ENCODE measurements around the gene OMP.

OMP gene

DNA sequence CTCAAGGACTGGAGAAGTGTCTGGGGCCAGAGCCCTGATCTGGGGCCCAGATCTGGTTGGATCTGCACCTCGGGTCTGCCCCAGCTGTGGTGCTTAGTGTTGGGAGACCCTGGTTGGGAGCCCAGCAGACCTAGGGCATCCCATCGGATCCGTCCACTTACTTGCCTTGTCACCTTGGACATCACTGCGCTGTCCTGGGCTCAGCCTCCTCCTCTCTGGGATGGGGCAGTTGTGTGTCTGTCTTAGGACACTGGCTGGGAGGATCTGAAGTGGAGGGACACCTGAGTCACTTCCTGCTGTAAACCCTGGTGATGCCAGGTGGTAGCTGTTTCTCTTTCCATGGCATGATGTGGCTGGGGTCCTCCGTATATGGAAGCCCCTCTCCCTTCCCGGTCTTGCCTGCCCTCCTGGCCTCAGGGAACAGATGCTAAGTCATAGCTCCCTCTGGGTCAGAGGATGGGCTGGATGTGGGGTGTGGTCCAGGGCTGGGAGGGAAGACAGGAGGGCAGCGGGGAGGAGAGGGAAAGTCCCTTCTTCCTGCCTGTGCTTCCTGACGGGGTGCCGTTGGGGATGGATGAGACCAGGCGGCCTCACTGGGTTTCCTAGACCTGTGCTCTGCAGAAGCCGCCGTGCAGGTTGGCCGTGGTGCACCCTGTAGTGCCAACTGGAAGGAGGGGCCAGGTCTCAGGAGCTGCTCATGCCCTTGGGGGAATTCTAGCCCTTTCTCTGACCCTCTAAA is 12.1 kb upstream of the OMP start:
- Histone ChIP-seq H3K4me3 (ENCODE audit: low read length, poor library complexity, severe bottlenecking) (no peak overlapping the region), H3K9me2 (replicated peaks; ENCODE audit: low read depth, low read length) (no peaks in the 10 kb centered on the region), H3K9me3 (ENCODE audit: insufficient read depth, low read depth, low read length) (no peaks in the 10 kb centered on the region), H2AFZ (ENCODE audit: low read length) (no peak overlapping the region), H4K20me1 (ENCODE audit: insufficient read depth, low read length, poor library complexity, severe bottlenecking) (no peaks in the 10 kb centered on the region), H3F3A (ENCODE audit: low read depth) (no peaks in the 10 kb centered on the region), H3K4me1 (ENCODE audit: insufficient read depth, low read length, poor library complexity, severe bottlenecking) (peaks cover 17% of the 10 kb centered on the region), H3K79me2 (ENCODE audit: insufficient read depth, low read length) (no peaks in the 10 kb centered on the region), H3K4me2 (ENCODE audit: low read depth, low read length, poor library complexity, severe bottlenecking) (no peak overlapping the region), H3K36me3 (ENCODE audit: insufficient read depth, low read length) (peaks cover 8% of the 10 kb centered on the region; the same call in 1 of the 2 replicates), H3K27me3 (ENCODE audit: insufficient read depth, low read length, poor library complexity, severe bottlenecking) (no peaks in the 10 kb centered on the region), H3K9ac (ENCODE audit: low read depth, low read length, poor library complexity, severe bottlenecking) (no peak overlapping the region)
- TF ChIP-seq EZH2phosphoT487 (IDR thresholded peaks at IDR 0.05; ENCODE audit: borderline replicate concordance) = no peak
- TF ChIP-seq, protein P1, sequence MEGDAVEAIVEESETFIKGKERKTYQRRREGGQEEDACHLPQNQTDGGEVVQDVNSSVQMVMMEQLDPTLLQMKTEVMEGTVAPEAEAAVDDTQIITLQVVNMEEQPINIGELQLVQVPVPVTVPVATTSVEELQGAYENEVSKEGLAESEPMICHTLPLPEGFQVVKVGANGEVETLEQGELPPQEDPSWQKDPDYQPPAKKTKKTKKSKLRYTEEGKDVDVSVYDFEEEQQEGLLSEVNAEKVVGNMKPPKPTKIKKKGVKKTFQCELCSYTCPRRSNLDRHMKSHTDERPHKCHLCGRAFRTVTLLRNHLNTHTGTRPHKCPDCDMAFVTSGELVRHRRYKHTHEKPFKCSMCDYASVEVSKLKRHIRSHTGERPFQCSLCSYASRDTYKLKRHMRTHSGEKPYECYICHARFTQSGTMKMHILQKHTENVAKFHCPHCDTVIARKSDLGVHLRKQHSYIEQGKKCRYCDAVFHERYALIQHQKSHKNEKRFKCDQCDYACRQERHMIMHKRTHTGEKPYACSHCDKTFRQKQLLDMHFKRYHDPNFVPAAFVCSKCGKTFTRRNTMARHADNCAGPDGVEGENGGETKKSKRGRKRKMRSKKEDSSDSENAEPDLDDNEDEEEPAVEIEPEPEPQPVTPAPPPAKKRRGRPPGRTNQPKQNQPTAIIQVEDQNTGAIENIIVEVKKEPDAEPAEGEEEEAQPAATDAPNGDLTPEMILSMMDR (conservative IDR thresholded peaks at IDR 0.05; ENCODE audit: low read length) = no peak

DNA sequence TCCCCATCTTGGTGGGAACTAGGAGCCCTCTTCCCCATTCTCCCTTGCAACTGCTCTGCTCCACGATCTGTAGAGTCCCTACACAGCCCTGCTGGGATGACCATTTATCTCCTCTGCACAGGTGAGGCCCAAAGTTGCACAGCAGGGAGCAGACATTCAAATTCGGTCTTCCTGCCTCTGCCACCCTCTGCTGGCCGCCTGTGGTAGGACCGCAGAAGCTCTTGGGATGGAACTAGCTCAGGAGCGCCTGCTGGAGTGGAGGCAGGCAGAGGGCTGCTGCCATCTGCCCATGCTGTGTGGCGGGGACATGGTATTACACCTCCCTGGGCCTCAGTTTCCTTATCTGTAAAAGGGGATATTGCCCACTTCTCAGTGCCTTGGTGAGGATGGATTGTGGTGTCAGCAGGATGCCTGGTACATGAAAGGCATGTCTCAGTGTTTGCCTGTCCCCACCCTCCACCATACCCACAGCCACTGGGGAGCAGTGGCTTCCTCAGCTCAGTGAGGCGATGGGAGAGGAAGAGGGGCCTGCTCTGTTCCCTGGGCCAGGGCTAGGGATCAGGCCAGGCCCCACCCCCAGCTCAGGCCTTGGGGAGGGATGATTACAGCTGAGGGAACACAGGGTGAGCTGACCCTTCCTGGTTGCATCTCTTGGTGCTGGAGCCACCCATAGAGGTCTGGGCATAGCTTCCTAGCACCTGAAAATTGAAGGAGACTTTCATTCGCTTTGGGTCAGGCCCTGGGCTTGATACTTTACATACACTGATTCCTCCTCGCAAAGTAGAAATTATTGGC is 11.3 kb upstream of the OMP start:
- H4K20me1 ChIP-seq (ENCODE audit: insufficient read depth, low read length, poor library complexity, severe bottlenecking) = no peaks in the 10 kb centered on the region
- H3F3A ChIP-seq (ENCODE audit: low read depth) = no peaks in the 10 kb centered on the region
- no peak overlapping the region for H3K4me3 ChIP-seq (ENCODE audit: low read length, poor library complexity, severe bottlenecking)
- no peak overlapping the region for H3K4me2 ChIP-seq (ENCODE audit: low read depth, low read length, poor library complexity, severe bottlenecking)
- H3K36me3 ChIP-seq (ENCODE audit: insufficient read depth, low read length) = peaks cover 8% of the 10 kb centered on the region; the same call in 1 of the 2 replicates
- TF ChIP-seq, protein P1 (conservative IDR thresholded peaks at IDR 0.05; ENCODE audit: low read length) = peak; percentile 97
- TF ChIP-seq EZH2phosphoT487 (IDR thresholded peaks at IDR 0.05; ENCODE audit: borderline replicate concordance) = no peak
- H3K9ac ChIP-seq (ENCODE audit: low read depth, low read length, poor library complexity, severe bottlenecking) = no peak overlapping the region
- no peaks in the 10 kb centered on the region for H3K79me2 ChIP-seq (ENCODE audit: insufficient read depth, low read length)
- no peaks in the 10 kb centered on the region for H3K27me3 ChIP-seq (ENCODE audit: insufficient read depth, low read length, poor library complexity, severe bottlenecking)
- no peak overlapping the region for H2AFZ ChIP-seq (ENCODE audit: low read length)
- H3K4me1 ChIP-seq (ENCODE audit: insufficient read depth, low read length, poor library complexity, severe bottlenecking) = peaks cover 14% of the 10 kb centered on the region
- no peaks in the 10 kb centered on the region for H3K9me2 ChIP-seq (replicated peaks; ENCODE audit: low read depth, low read length)
- no peaks in the 10 kb centered on the region for H3K9me3 ChIP-seq (ENCODE audit: insufficient read depth, low read depth, low read length)

DNA sequence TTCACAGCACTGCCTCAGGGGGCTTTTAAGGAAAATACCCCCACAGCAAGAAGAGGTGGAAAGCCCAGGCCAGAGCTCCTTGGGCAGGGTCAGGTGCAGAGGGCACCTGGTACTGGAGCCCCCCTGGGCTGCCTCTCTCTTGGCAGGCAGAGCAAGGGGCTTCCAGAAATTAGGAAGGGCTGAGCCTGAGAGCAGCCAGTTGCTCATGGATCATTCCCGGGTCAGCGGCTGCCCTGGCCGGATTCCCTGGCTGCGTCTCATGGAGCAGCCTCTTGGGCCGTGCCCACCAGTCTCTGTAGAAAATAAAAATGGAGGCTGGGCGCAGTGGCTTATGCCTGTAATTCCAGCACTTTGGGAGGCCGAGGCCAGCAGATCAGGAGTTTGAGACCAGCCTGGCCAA is 10.3 kb upstream of the OMP start:
- Histone ChIP-seq H3K27me3 (ENCODE audit: insufficient read depth, low read length, poor library complexity, severe bottlenecking) (no peaks in the 10 kb centered on the region), H3F3A (ENCODE audit: low read depth) (no peaks in the 10 kb centered on the region), H3K79me2 (ENCODE audit: insufficient read depth, low read length) (no peaks in the 10 kb centered on the region), H3K4me1 (ENCODE audit: insufficient read depth, low read length, poor library complexity, severe bottlenecking) (peaks cover 6% of the 10 kb centered on the region), H3K9me3 (ENCODE audit: insufficient read depth, low read depth, low read length) (no peaks in the 10 kb centered on the region), H3K9me2 (replicated peaks; ENCODE audit: low read depth, low read length) (no peaks in the 10 kb centered on the region), H4K20me1 (ENCODE audit: insufficient read depth, low read length, poor library complexity, severe bottlenecking) (no peaks in the 10 kb centered on the region), H2AFZ (ENCODE audit: low read length) (no peak overlapping the region), H3K4me2 (ENCODE audit: low read depth, low read length, poor library complexity, severe bottlenecking) (no peak overlapping the region), H3K4me3 (ENCODE audit: low read length, poor library complexity, severe bottlenecking) (no peak overlapping the region), H3K36me3 (ENCODE audit: insufficient read depth, low read length) (peaks cover 8% of the 10 kb centered on the region; the same call in 1 of the 2 replicates), H3K9ac (ENCODE audit: low read depth, low read length, poor library complexity, severe bottlenecking) (no peak overlapping the region)
- no peak for TF ChIP-seq EZH2phosphoT487 (IDR thresholded peaks at IDR 0.05; ENCODE audit: borderline replicate concordance)
- TF ChIP-seq, protein P1 (conservative IDR thresholded peaks at IDR 0.05; ENCODE audit: low read length) = no peak
